ENCODE data around the gene BCKDHB. TPM values are rescaled to one million over a fixed set of nuclear protein-coding genes. Genes with fewer than 3 reads are reported as not detected.

The BCKDHB gene
- total RNA-seq, 1 experiment from 2014 or later: 16.4 TPM

GRCh38 chr6:80161434-80161833 lies 55.0 kb downstream of the BCKDHB start:
- no peaks in the 10 kb centered on the region for H3K27me3 ChIP-seq (ENCODE audit: control insufficient read depth, insufficient read depth, low read length)
- H3K36me3 ChIP-seq (ENCODE audit: control insufficient read depth, insufficient read depth, low read length): no peaks in the 10 kb centered on the region
- DNase-seq (ENCODE audit: low read depth, low spot score): no peak
- no peak overlapping the region for H3K27ac ChIP-seq (ENCODE audit: low read length)
- TF ChIP-seq, protein P1, sequence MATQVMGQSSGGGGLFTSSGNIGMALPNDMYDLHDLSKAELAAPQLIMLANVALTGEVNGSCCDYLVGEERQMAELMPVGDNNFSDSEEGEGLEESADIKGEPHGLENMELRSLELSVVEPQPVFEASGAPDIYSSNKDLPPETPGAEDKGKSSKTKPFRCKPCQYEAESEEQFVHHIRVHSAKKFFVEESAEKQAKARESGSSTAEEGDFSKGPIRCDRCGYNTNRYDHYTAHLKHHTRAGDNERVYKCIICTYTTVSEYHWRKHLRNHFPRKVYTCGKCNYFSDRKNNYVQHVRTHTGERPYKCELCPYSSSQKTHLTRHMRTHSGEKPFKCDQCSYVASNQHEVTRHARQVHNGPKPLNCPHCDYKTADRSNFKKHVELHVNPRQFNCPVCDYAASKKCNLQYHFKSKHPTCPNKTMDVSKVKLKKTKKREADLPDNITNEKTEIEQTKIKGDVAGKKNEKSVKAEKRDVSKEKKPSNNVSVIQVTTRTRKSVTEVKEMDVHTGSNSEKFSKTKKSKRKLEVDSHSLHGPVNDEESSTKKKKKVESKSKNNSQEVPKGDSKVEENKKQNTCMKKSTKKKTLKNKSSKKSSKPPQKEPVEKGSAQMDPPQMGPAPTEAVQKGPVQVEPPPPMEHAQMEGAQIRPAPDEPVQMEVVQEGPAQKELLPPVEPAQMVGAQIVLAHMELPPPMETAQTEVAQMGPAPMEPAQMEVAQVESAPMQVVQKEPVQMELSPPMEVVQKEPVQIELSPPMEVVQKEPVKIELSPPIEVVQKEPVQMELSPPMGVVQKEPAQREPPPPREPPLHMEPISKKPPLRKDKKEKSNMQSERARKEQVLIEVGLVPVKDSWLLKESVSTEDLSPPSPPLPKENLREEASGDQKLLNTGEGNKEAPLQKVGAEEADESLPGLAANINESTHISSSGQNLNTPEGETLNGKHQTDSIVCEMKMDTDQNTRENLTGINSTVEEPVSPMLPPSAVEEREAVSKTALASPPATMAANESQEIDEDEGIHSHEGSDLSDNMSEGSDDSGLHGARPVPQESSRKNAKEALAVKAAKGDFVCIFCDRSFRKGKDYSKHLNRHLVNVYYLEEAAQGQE (IDR thresholded peaks at IDR 0.05; ENCODE audit: insufficient read depth in 1 of 2, low read depth in 2 of 2, low read length in 1 of 2): no peak
- TF ChIP-seq TCF7L2 (IDR thresholded peaks at IDR 0.05; ENCODE audit: low read depth, low read length) (no peak), CTCF (IDR thresholded peaks at IDR 0.05) (no peak), SIN3A (IDR thresholded peaks at IDR 0.05; ENCODE audit: borderline replicate concordance, insufficient read depth, low read depth, low read length) (no peak), POLR2AphosphoS5 (IDR thresholded peaks at IDR 0.05; ENCODE audit: low read depth, low read length) (no peak)
- ChIA-PET CTCF (no interaction called here), POLR2A (no interaction called here)
- no peaks in the 10 kb centered on the region for H3K9me3 ChIP-seq (ENCODE audit: control insufficient read depth, insufficient read depth, low read depth, low read length)
- in situ Hi-C loops (cut with HindIII; ENCODE audit: low pct_unique_long_range_greater_than_20kb, low sequenced_read_pairs): no loop called here
- no peaks in the 10 kb centered on the region for H3K4me1 ChIP-seq (ENCODE audit: control insufficient read depth, insufficient read depth, low read length)
- intact Hi-C loops (cut with micrococcal nuclease; ENCODE audit: unreplicated experiment): no loop called here
- no peak for ATAC-seq
- BruUV-seq (replicated peaks): no TSS peak
- H3K4me3 ChIP-seq (ENCODE audit: low read depth in 2 of 2, low read length in 2 of 2): no peak overlapping the region

DNA sequence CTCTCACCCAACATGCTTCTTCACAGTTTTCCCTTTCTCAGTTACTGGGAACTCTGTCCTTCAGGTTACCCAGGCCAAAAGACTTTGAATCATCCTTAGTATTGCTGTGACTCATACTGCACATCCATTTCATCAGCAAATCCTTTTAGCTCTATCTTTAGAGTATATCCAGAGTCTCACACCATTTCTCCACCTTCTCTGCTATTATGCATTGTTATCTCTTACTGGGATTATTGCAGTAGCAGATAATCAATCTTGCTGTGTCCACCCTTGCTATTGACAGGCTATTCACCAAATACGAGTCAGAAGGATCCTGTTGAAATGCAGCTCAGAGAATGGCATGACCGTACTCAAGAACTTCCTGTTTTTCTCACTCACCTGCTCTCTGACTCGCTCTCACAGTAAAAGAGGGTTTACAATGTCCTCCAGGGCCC lies 57.3 kb downstream of the BCKDHB start:
- intact Hi-C loops (cut with micrococcal nuclease; ENCODE audit: unreplicated experiment) (no loop called here), in situ Hi-C loops (cut with HindIII; ENCODE audit: low pct_unique_long_range_greater_than_20kb, low sequenced_read_pairs) (no loop called here)
- no peak overlapping the region for H3K27ac ChIP-seq (ENCODE audit: low read length)
- H3K4me1 ChIP-seq (ENCODE audit: control insufficient read depth, insufficient read depth, low read length): no peaks in the 10 kb centered on the region
- ChIA-PET CTCF (no interaction called here), POLR2A (no interaction called here)
- no peak for TF ChIP-seq POLR2AphosphoS5 (IDR thresholded peaks at IDR 0.05; ENCODE audit: low read depth, low read length)
- no peaks in the 10 kb centered on the region for H3K36me3 ChIP-seq (ENCODE audit: control insufficient read depth, insufficient read depth, low read length)
- H3K9me3 ChIP-seq (ENCODE audit: control insufficient read depth, insufficient read depth, low read depth, low read length): no peaks in the 10 kb centered on the region
- no peaks in the 10 kb centered on the region for H3K27me3 ChIP-seq (ENCODE audit: control insufficient read depth, insufficient read depth, low read length)
- no peak overlapping the region for H3K4me3 ChIP-seq (ENCODE audit: low read depth in 2 of 2, low read length in 2 of 2)
- no TSS peak for BruUV-seq (replicated peaks)
- ATAC-seq (no peak; the same call in 1 of the 2 replicates), DNase-seq (ENCODE audit: low read depth, low spot score) (peak; percentile 85)

- no peak overlapping the region for H3K4me3 ChIP-seq (ENCODE audit: low read depth in 2 of 2, low read length in 2 of 2)
- no TSS peak for BruUV-seq (replicated peaks)
- TF ChIP-seq, protein P1 (IDR thresholded peaks at IDR 0.05; ENCODE audit: insufficient read depth in 1 of 2, low read depth in 2 of 2, low read length in 1 of 2): no peak
- in situ Hi-C loops (cut with HindIII; ENCODE audit: low pct_unique_long_range_greater_than_20kb, low sequenced_read_pairs) (no loop called here), intact Hi-C loops (cut with micrococcal nuclease; ENCODE audit: unreplicated experiment) (no loop called here)
- H3K36me3 ChIP-seq (ENCODE audit: control insufficient read depth, insufficient read depth, low read length): no peaks in the 10 kb centered on the region
- H3K9me3 ChIP-seq (ENCODE audit: control insufficient read depth, insufficient read depth, low read depth, low read length): no peaks in the 10 kb centered on the region
- POLR2A ChIA-PET: no interaction called here
- no peaks in the 10 kb centered on the region for H3K27me3 ChIP-seq (ENCODE audit: control insufficient read depth, insufficient read depth, low read length)
- no peaks in the 10 kb centered on the region for H3K4me1 ChIP-seq (ENCODE audit: control insufficient read depth, insufficient read depth, low read length)
- DNase-seq (ENCODE audit: low read depth, low spot score) (no peak), ATAC-seq (no peak)
- H3K27ac ChIP-seq (ENCODE audit: low read length): no peak overlapping the region
- CTCF ChIA-PET: no interaction called here
Observed at GRCh38 chr6:80165143-80165542, 58.7 kb downstream of the BCKDHB start.
